Neural progenitor cell (in vitro differentiated cells): ENCODE results near the gene BCAS4.

Experiments
- EZH2 ChIP-seq: fragments of 200-600 bp; sonication (generic); IDR thresholded peaks from 2 replicates; pipeline ENCODE4 v1.6.1; 2017; ENCODE audit warnings: antibody characterized with exemption, mild to moderate bottlenecking, moderate library complexity
- EZH2phosphoT487 ChIP-seq: fragments of 200-600 bp; sonication (generic); IDR thresholded peaks from 2 replicates; pipeline ENCODE4 v1.6.1; 2017; ENCODE audit warnings: antibody characterized with exemption
- TF ChIP-seq, protein P1 (sequence below): fragments of 200-600 bp; sonication (generic); IDR thresholded peaks from 2 replicates; pipeline ENCODE4 v1.5.1; 2017; ENCODE audit warnings: antibody characterized with exemption, mild to moderate bottlenecking

DNA sequence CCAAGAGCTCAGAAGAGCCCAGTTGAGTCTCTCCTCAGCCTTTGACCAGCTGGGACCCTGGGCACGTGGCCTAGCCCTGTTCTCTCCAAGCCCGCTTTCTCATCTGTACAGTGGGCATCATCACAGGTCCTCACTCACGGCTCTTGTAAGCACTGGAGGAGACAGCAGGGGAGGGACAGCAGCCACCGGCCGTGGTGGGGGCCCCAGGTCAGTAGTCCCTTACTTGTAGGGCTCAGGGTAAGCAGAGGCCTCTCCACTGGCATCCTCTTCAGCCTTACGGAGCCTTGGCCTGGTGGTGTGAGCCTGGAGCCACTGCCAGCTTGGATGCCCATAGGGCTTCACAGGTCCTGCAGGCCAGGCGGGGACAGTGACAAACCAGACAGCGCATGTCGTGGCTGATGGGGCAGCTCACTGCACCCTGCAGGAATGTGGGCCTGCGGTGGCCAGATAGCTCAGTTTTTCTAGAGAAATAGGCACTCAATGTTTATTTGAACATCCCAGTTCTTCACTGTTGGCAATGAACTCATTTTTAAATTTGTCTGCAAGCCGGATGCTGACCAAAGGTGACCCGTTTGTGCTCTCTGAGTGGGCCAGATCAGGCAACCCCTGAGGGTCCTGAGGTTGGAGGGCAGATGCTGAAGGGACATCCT lies 71.3 kb downstream of the BCAS4 start:
- TF ChIP-seq, protein P1, sequence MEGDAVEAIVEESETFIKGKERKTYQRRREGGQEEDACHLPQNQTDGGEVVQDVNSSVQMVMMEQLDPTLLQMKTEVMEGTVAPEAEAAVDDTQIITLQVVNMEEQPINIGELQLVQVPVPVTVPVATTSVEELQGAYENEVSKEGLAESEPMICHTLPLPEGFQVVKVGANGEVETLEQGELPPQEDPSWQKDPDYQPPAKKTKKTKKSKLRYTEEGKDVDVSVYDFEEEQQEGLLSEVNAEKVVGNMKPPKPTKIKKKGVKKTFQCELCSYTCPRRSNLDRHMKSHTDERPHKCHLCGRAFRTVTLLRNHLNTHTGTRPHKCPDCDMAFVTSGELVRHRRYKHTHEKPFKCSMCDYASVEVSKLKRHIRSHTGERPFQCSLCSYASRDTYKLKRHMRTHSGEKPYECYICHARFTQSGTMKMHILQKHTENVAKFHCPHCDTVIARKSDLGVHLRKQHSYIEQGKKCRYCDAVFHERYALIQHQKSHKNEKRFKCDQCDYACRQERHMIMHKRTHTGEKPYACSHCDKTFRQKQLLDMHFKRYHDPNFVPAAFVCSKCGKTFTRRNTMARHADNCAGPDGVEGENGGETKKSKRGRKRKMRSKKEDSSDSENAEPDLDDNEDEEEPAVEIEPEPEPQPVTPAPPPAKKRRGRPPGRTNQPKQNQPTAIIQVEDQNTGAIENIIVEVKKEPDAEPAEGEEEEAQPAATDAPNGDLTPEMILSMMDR, result no peak
- no peak for TF ChIP-seq EZH2
- no peak for TF ChIP-seq EZH2phosphoT487
